T-helper 22 cell (primary cell): Measurements from ENCODE around the gene FAM20C.
"Not testable (repeated sequence)": the region's sequence is repeated elsewhere in the genome, so short reads cannot be mapped to it uniquely, and the experiment has no call there.

ENCODE experiments used
- DNase-seq: peaks from one replicate; pipeline ENCODE4 v3.0.0-alpha.2; 2020; ENCODE audit warnings: low read depth

FAM20C gene

GRCh38 chr7:294440-295154 lies 102.2 kb downstream of the FAM20C start:
- DNase-seq = no peak

- no peak for DNase-seq
Measured at GRCh38 chr7:295155-296154, 103.1 kb downstream of the FAM20C start.

DNA sequence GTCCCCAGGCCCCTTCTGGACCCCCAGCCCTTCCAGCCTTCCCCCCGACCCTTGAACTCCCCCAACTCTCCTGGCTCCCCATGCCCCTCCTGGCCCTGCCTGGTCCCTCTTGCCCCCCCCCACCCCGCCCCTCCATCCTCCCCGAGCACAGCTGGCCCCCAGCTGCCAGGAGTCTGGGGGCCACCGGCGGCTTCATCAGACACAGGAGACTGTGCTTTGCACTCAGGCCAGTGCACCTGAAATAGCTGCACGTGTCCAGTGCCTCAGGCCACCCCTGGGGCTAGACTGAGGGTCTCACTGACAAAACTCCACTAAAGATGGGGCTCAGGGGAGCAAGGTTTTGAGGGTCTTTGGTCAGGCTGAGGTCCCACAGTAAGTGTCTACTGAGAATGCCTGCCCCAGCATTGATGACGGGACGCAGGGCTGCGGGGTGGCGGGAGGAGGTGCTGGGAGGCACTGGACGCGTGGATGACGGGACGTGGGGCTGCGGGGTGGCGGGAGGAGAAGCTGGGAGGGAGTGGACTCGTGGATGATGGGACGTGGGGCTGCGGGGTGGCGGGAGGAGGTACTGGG lies 104.1 kb downstream of the FAM20C start:
- no peak for DNase-seq

- DNase-seq = not testable (repeated sequence)
Measured at GRCh38 chr7:297141-297540, 104.8 kb downstream of the FAM20C start.

GRCh38 chr7:297611-298374 lies 105.4 kb downstream of the FAM20C start:
- no peak for DNase-seq

DNA sequence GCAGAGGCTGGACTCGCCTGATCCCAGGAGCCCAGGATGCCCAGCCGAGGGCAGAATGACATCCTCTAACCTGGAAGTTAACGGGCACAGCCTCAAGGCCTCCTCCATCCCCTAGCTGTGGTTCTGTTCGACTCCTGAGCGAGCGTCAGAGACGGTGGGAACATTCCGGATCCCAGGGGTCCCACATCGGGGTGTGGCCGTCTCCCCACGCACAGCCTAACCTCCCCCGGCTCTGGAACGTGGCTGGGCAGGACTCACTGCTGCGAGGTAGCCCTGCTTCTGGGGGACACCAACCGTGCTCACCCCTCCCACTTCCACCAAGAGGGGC lies 106.0 kb downstream of the FAM20C start:
- DNase-seq = no peak

DNA sequence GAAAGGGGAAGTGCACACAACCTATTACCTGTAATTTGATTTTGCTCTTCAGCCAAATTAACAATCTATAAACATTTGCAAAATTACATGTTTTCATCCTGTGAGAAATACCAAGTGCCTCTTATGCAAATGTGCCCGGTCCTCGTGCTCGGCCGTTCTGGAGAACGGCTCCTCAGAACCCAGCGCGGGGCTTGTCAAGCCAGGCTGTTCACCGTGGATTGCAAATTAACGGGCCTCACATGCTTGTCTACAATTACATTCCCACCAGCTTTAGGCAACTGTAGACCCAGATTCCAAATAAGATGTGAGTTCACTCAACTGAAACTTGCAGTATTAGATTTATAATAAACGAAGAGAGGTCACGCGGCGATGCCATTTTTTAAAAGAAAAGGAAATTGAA lies 106.4 kb downstream of the FAM20C start:
- no peak for DNase-seq

- no peak for DNase-seq
Measured at GRCh38 chr7:299169-299568, 106.8 kb downstream of the FAM20C start.

- no peak for DNase-seq
Measured at GRCh38 chr7:299628-300027, 107.3 kb downstream of the FAM20C start.

DNA sequence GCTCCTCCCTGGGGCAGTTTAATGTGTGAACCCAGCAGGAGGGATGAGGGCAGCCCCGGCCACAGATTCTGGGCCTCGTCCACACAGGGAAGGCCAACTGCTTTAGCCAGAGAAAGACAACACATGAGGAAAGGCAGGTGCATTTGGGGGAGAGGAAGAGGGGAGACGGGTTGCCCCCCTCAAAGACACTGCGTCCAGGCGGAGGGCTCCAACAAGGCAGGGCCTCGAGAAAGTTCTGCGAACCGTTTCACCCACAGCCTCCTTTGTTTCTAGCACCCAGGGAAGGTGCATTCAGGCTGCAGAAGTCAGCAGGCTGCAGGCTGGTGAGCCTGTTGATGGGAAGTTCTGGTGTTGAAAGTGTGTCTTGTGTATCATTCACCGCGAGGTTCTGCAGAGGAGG lies 107.7 kb downstream of the FAM20C start:
- no peak for DNase-seq

GRCh38 chr7:300546-301290 lies 108.3 kb downstream of the FAM20C start:
- no peak for DNase-seq

- DNase-seq = no peak
Measured at GRCh38 chr7:301291-302053, 109.1 kb downstream of the FAM20C start.

DNA sequence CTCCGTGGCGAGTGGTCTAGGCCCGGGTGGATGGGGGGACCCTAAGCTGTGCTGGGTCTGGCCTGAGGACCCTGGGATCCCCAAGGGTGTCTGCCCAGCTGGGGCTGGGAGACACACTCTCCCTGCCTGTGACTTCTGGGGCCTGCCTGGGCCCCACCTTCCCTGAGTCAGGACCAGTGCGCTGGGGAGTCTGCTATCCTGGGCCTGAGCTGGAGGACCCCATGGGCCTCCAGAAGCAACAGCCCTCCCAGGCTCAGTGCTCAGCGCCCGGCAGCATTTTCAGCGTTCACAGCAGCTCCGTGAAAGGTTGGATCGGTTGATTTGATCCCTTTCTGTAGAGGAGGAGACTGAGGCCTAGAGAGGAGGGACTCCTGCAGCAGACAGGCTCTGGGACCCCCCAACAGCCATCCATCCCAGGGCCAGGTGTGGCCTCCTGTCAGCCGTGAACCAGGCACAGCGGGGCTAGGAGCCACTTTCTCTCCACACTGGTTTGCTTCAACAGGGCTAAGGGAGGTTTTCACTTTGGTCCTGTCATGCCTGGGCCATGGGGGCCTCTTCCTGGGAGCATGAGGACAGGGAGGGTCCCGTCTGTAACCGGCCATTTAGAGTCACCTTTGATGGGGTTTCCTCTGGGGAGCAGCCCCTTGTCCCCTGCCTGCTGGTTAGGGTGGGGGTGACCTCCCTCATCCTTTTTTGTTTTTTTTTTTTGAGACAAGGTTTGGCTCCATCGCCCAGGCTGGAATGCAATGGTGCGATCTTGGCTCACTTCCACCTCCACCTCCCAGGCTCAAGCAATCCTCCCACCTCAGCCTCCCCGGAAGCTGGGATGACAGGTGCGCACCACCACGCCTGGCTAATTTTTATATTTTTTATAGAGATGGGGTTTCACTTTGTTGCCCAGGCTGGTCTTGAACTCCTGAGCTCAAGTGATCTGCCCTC lies 110.0 kb downstream of the FAM20C start:
- DNase-seq = no peak

DNA sequence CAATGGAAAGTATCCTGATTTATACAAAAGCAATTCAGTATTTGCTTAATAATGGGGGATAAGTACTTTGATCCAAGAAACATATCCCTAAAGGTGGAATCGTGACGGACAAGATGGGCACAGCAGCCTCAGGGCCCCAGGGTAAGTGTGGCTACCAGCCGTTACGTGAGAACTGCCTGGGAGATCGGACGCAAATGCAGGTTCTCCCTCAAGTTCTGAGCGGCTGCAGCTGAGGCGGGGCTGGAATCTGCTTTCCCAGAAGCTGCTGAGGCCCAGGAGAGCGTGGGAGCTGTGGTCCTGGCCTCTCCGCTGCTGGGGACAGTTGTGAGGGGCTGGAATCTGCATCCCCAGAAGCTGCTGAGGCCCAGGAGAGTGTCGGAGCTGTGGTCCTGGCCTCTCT lies 111.1 kb downstream of the FAM20C start:
- no peak for DNase-seq

DNA sequence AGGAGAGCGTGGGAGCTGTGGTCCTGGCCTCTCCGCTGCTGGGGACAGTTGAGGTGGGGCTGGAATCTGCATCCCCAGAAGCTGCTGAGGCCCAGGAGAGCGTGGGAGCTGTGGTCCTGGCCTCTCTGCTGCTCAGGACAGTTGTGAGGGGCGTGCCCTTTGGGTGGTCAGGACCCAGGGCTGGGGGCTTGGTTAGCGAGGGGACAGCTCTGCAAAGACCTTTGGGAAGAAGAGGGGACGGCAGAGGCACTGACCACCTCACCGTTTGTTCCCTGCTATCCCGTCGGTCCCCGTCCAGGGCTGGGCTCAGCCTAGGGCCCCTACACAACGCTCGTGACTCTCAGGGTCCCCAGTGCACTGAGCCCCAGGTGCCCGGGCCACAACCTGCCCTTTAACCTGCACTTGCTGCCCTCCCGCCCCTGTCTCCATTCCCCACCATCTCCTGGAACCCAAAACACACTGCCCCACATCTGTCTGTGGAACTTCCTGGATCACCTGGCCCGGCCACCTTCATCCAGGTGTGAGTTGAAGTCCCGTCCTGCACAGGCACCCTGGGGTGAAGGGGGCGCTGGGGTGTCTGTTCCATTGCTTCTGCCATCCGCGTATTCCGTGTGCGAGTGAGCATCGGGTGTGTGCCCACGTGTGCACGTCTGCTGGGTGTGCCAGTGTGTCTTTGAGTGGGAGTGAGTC lies 111.7 kb downstream of the FAM20C start:
- DNase-seq = no peak

- DNase-seq = no peak
Measured at GRCh38 chr7:304574-305409, 112.4 kb downstream of the FAM20C start.

GRCh38 chr7:305410-306151 lies 113.2 kb downstream of the FAM20C start:
- no peak for DNase-seq
